Retinal pigment epithelial cell (primary cell): ENCODE measurements around the gene PIGS.
A peak's percentile ranks its signal among the peaks of the same experiment; 100 is the strongest.

Experiments
- DNase-seq: peaks from one replicate; pipeline ENCODE4 v3.0.0-alpha.2; 2010; ENCODE audit warnings: low read depth
- H3K4me3 ChIP-seq: 2 replicates; pipeline ENCODE4 v1.5.1; 2011; ENCODE audit warnings: mild to moderate bottlenecking, low read length, control low read depth, moderate library complexity
- CTCF ChIP-seq: conservative IDR thresholded peaks from 2 replicates; pipeline ENCODE4 v1.5.1; 2011; ENCODE audit warnings: low read depth, low read length, control low read depth, inconsistent platforms

The PIGS gene

GRCh38 chr17:28571361-28572122 is at the start of gene PIGS:
Gene PIGS (minus strand): TSS chr17:28571524. CDS start chr17:28571496, 28 bp downstream.
- peak within 1 kb of the TSS; percentile 89 for H3K4me3 ChIP-seq
- DNase-seq, result peak; percentile 54
- no peak for TF ChIP-seq CTCF

GRCh38 chr17:28620010-28620409 is 48.7 kb upstream of the PIGS start:
- no peak overlapping the region for H3K4me3 ChIP-seq
- TF ChIP-seq CTCF, result no peak
- DNase-seq, result no peak

GRCh38 chr17:28618464-28618863 is 47.1 kb upstream of the PIGS start:
- TF ChIP-seq CTCF, result no peak
- no peak overlapping the region for H3K4me3 ChIP-seq
- DNase-seq, result no peak

GRCh38 chr17:28616281-28616680 is 45.0 kb upstream of the PIGS start:
- no peak overlapping the region for H3K4me3 ChIP-seq
- TF ChIP-seq CTCF, result no peak

GRCh38 chr17:28615260-28615940 is 44.1 kb upstream of the PIGS start:
- TF ChIP-seq CTCF, result no peak
- H3K4me3 ChIP-seq, result no peak overlapping the region
- no peak for DNase-seq

More at GRCh38 chr17:28616281-28616680, 45.0 kb upstream of the PIGS start:
- no peak for DNase-seq

GRCh38 chr17:28613931-28614381 is 42.6 kb upstream of the PIGS start, which contains the start of gene RSKR:
Gene RSKR (minus strand): TSS chr17:28614185. CDS start chr17:28614161, 24 bp downstream.
- H3K4me3 ChIP-seq, result no peak within 1 kb of the TSS
- DNase-seq, result no peak
- TF ChIP-seq CTCF, result no peak
